Activated T-cell treated with anti-CD3 and anti-CD28 coated beads, Interleukin-2, amount 50 U/mL, for 24 hours (primary cell): ENCODE results near the gene ZNF845.
"Not testable (repeated sequence)": the region's sequence is repeated elsewhere in the genome, so short reads cannot be mapped to it uniquely, and the experiment has no call there.

Experiments
- DNase-seq: peaks from one replicate; pipeline ENCODE4 v3.0.0-alpha.2; 2020
- H3K27ac Mint-ChIP-seq: 2 replicates; pipeline ENCODE4 v1.8.0; 2020; ENCODE audit warnings: mild to moderate bottlenecking, mixed read lengths
- H3K27me3 Mint-ChIP-seq: 2 replicates; pipeline ENCODE4 v1.8.0; 2020; ENCODE audit warnings: mixed read lengths
- H3K36me3 Mint-ChIP-seq: 2 replicates; pipeline ENCODE4 v1.8.0; 2020; ENCODE audit warnings: low read depth, mixed read lengths
- H3K4me1 Mint-ChIP-seq: 2 replicates; pipeline ENCODE4 v1.8.0; 2020; ENCODE audit warnings: low read depth, mixed read lengths
- H3K4me3 Mint-ChIP-seq: 2 replicates; pipeline ENCODE4 v1.8.0; 2020; ENCODE audit warnings: mild to moderate bottlenecking, moderate library complexity, mixed read lengths
- H3K9me3 Mint-ChIP-seq: 2 replicates; pipeline ENCODE4 v1.8.0; 2020; ENCODE audit warnings: mixed read lengths

Gene ZNF845

GRCh38 chr19:53333463-53334449 lies at the start of gene ZNF845:
ZNF845 (plus strand) TSS chr19:53333749; CDS start chr19:53341308, 7,559 bp downstream.
- DNase-seq, result peak; percentile 99
- Mint-ChIP-seq H3K9me3 (peaks cover 29% of the 10 kb centered on the region), H3K27ac (peak within 1 kb of the TSS; percentile 94), H3K27me3 (peaks cover 7% of the 10 kb centered on the region), H3K4me1 (peaks cover 24% of the 10 kb centered on the region), H3K36me3 (peaks cover 59% of the 10 kb centered on the region), H3K4me3 (peak within 1 kb of the TSS; percentile 96)

- H3K36me3 Mint-ChIP-seq, result no peaks in the 10 kb centered on the region
- H3K4me3 Mint-ChIP-seq, result no peak overlapping the region
- DNase-seq, result no peak
- H3K27me3 Mint-ChIP-seq, result peaks cover 2% of the 10 kb centered on the region
- no peak overlapping the region for H3K27ac Mint-ChIP-seq
- H3K4me1 Mint-ChIP-seq, result no peaks in the 10 kb centered on the region
- peaks cover 12% of the 10 kb centered on the region for H3K9me3 Mint-ChIP-seq
Measured at GRCh38 chr19:53285087-53285486, 48.5 kb upstream of the ZNF845 start.

- no peaks in the 10 kb centered on the region for H3K27me3 Mint-ChIP-seq
- no peaks in the 10 kb centered on the region for H3K4me1 Mint-ChIP-seq
- no peak overlapping the region for H3K4me3 Mint-ChIP-seq
- H3K27ac Mint-ChIP-seq, result no peak overlapping the region
- peaks cover 48% of the 10 kb centered on the region for H3K9me3 Mint-ChIP-seq
- peaks cover 5% of the 10 kb centered on the region for H3K36me3 Mint-ChIP-seq
- DNase-seq, result no peak
Measured at GRCh38 chr19:53290758-53291549, 42.6 kb upstream of the ZNF845 start.

GRCh38 chr19:53294786-53295441 lies 38.6 kb upstream of the ZNF845 start:
- Mint-ChIP-seq H3K27ac (no peak overlapping the region), H3K9me3 (peaks cover 49% of the 10 kb centered on the region), H3K27me3 (no peaks in the 10 kb centered on the region), H3K36me3 (peaks cover 5% of the 10 kb centered on the region), H3K4me1 (no peaks in the 10 kb centered on the region), H3K4me3 (no peak overlapping the region)
- DNase-seq, result no peak

GRCh38 chr19:53301341-53301740 lies 32.2 kb upstream of the ZNF845 start:
- peaks cover 13% of the 10 kb centered on the region for H3K9me3 Mint-ChIP-seq
- not testable (repeated sequence) for H3K4me3 Mint-ChIP-seq, H3K27ac Mint-ChIP-seq

GRCh38 chr19:53308339-53308811 lies 25.2 kb upstream of the ZNF845 start:
- H3K36me3 Mint-ChIP-seq, result peaks cover 5% of the 10 kb centered on the region
- peaks cover 1% of the 10 kb centered on the region for H3K4me1 Mint-ChIP-seq
- H3K4me3 Mint-ChIP-seq, result no peak overlapping the region
- peak; percentile 31 for DNase-seq
- no peak overlapping the region for H3K27ac Mint-ChIP-seq
- H3K9me3 Mint-ChIP-seq, result peaks cover 37% of the 10 kb centered on the region
- H3K27me3 Mint-ChIP-seq, result peaks cover 61% of the 10 kb centered on the region

More at GRCh38 chr19:53301341-53301740, 32.2 kb upstream of the ZNF845 start:
- not testable (repeated sequence) for H3K36me3 Mint-ChIP-seq, H3K4me1 Mint-ChIP-seq, DNase-seq
- H3K27me3 Mint-ChIP-seq, result peaks cover 15% of the 10 kb centered on the region

GRCh38 chr19:53311044-53311443 lies 22.5 kb upstream of the ZNF845 start:
- Mint-ChIP-seq H3K4me3 (no peak overlapping the region), H3K27ac (no peak overlapping the region), H3K4me1 (peaks cover 1% of the 10 kb centered on the region), H3K9me3 (peaks cover 42% of the 10 kb centered on the region), H3K36me3 (peaks cover 5% of the 10 kb centered on the region), H3K27me3 (peaks cover 66% of the 10 kb centered on the region)
- DNase-seq, result no peak

GRCh38 chr19:53311897-53312296 lies 21.7 kb upstream of the ZNF845 start:
- peaks cover 1% of the 10 kb centered on the region for H3K4me1 Mint-ChIP-seq
- H3K27ac Mint-ChIP-seq, result no peak overlapping the region
- H3K4me3 Mint-ChIP-seq, result no peak overlapping the region
- H3K9me3 Mint-ChIP-seq, result peaks cover 34% of the 10 kb centered on the region
- no peak for DNase-seq
- H3K27me3 Mint-ChIP-seq, result peaks cover 57% of the 10 kb centered on the region
- peaks cover 5% of the 10 kb centered on the region for H3K36me3 Mint-ChIP-seq

GRCh38 chr19:53328967-53329366 lies 4.6 kb upstream of the ZNF845 start:
- peaks cover 36% of the 10 kb centered on the region for H3K36me3 Mint-ChIP-seq
- DNase-seq, result peak; percentile 48
- H3K4me3 Mint-ChIP-seq, result peak overlapping the region; percentile 48

GRCh38 chr19:53332484-53332883 lies 1.1 kb upstream of the ZNF845 start:
- peaks cover 58% of the 10 kb centered on the region for H3K36me3 Mint-ChIP-seq
- H3K27ac Mint-ChIP-seq, result no peak overlapping the region
- H3K9me3 Mint-ChIP-seq, result peaks cover 35% of the 10 kb centered on the region
- no peak for DNase-seq
- peak overlapping the region; percentile 96 for H3K4me3 Mint-ChIP-seq
- H3K27me3 Mint-ChIP-seq, result peaks cover 19% of the 10 kb centered on the region
- peaks cover 28% of the 10 kb centered on the region for H3K4me1 Mint-ChIP-seq

More at GRCh38 chr19:53328967-53329366, 4.6 kb upstream of the ZNF845 start:
- Mint-ChIP-seq H3K9me3 (peaks cover 48% of the 10 kb centered on the region), H3K27me3 (peaks cover 45% of the 10 kb centered on the region), H3K27ac (no peak overlapping the region), H3K4me1 (peaks cover 12% of the 10 kb centered on the region)

- no peak for DNase-seq
- H3K27me3 Mint-ChIP-seq, result peaks cover 13% of the 10 kb centered on the region
Measured at GRCh38 chr19:53333066-53333462, 485 bp upstream of the ZNF845 start.

GRCh38 chr19:53344403-53344802 lies 10.9 kb downstream of the ZNF845 start:
- not testable (repeated sequence) for H3K27ac Mint-ChIP-seq, DNase-seq, H3K4me3 Mint-ChIP-seq, H3K4me1 Mint-ChIP-seq, H3K27me3 Mint-ChIP-seq
- Mint-ChIP-seq H3K9me3 (peaks cover 58% of the 10 kb centered on the region), H3K36me3 (peaks cover 99% of the 10 kb centered on the region)

More at GRCh38 chr19:53333066-53333462, 485 bp upstream of the ZNF845 start:
- H3K27ac Mint-ChIP-seq, result peak overlapping the region; percentile 94
- peak overlapping the region; percentile 96 for H3K4me3 Mint-ChIP-seq
- H3K36me3 Mint-ChIP-seq, result peaks cover 59% of the 10 kb centered on the region
- H3K9me3 Mint-ChIP-seq, result peaks cover 33% of the 10 kb centered on the region
- H3K4me1 Mint-ChIP-seq, result peaks cover 28% of the 10 kb centered on the region

- Mint-ChIP-seq H3K27ac (no peak overlapping the region), H3K9me3 (peaks cover 66% of the 10 kb centered on the region), H3K4me1 (no peaks in the 10 kb centered on the region), H3K4me3 (no peak overlapping the region), H3K36me3 (peaks cover 73% of the 10 kb centered on the region), H3K27me3 (no peaks in the 10 kb centered on the region)
- DNase-seq, result no peak
Measured at GRCh38 chr19:53355739-53356138, 22.2 kb downstream of the ZNF845 start.
